Glutamatergic neuron (in vitro differentiated cells): ENCODE measurements around the gene TMEM51. TPM values are rescaled to one million over a fixed set of nuclear protein-coding genes. Genes with fewer than 3 reads are reported as not detected.

Experiments
- DNase-seq: peaks from one replicate; pipeline ENCODE4 v3.0.0; 2022
- H3K27ac Mint-ChIP-seq: one replicate; pipeline ENCODE4 v1.8.0; 2020; ENCODE audit warnings: mild to moderate bottlenecking, mixed read lengths, inconsistent platforms; ENCODE audit not compliant: unreplicated experiment
- H3K27me3 Mint-ChIP-seq: one replicate; pipeline ENCODE4 v1.8.0; 2020; ENCODE audit warnings: mild to moderate bottlenecking, moderate library complexity, mixed read lengths, inconsistent platforms; ENCODE audit not compliant: unreplicated experiment
- H3K36me3 Mint-ChIP-seq: one replicate; pipeline ENCODE4 v1.8.0; 2020; ENCODE audit warnings: mild to moderate bottlenecking, mixed read lengths, inconsistent platforms; ENCODE audit not compliant: unreplicated experiment
- H3K4me1 Mint-ChIP-seq: one replicate; pipeline ENCODE4 v1.8.0; 2020; ENCODE audit warnings: mild to moderate bottlenecking, low read depth, mixed read lengths, inconsistent platforms; ENCODE audit not compliant: unreplicated experiment
- H3K4me3 Mint-ChIP-seq: one replicate; pipeline ENCODE4 v1.8.0; 2020; ENCODE audit warnings: mild to moderate bottlenecking, mixed read lengths, inconsistent platforms; ENCODE audit not compliant: unreplicated experiment
- H3K9me3 Mint-ChIP-seq: one replicate; pipeline ENCODE4 v1.8.0; 2020; ENCODE audit warnings: mild to moderate bottlenecking, moderate library complexity, mixed read lengths, inconsistent platforms; ENCODE audit not compliant: unreplicated experiment
- CTCF ChIP-seq: fragments of 200-600 bp; sonication (generic); IDR thresholded peaks from one replicate; pipeline ENCODE4 v1.5.0; 2021; ENCODE audit not compliant: partially characterized antibody, unreplicated experiment
- total RNA-seq: library from RNA; stranded (reverse); fragmentation: NEBNext Ultra II Directional; extraction: Animal tissue kit (Norgen Biotek cat#: 25700); gene quantifications from one replicate; pipeline ENCODE4 v1.2.1, GENCODE V29; 2021; ENCODE audit not compliant: unreplicated experiment

The TMEM51 gene
- total RNA-seq, 1 donor from 2014 or later, result 3.2 TPM

GRCh38 chr1:15251857-15252835 lies 98.6 kb downstream of the TMEM51 start:
- H3K27ac Mint-ChIP-seq, result no peak overlapping the region
- peaks cover 3% of the 10 kb centered on the region for H3K9me3 Mint-ChIP-seq
- no peak for DNase-seq
- H3K4me1 Mint-ChIP-seq, result peaks cover 2% of the 10 kb centered on the region
- no peak for TF ChIP-seq CTCF
- H3K27me3 Mint-ChIP-seq, result peaks cover 7% of the 10 kb centered on the region
- H3K36me3 Mint-ChIP-seq, result no peaks in the 10 kb centered on the region
- no peak overlapping the region for H3K4me3 Mint-ChIP-seq

GRCh38 chr1:15254559-15254958 lies 101.0 kb downstream of the TMEM51 start:
- no peak for TF ChIP-seq CTCF
- H3K36me3 Mint-ChIP-seq, result no peaks in the 10 kb centered on the region
- no peak for DNase-seq

GRCh38 chr1:15255582-15256149 lies 102.1 kb downstream of the TMEM51 start:
- Mint-ChIP-seq H3K4me3 (no peak overlapping the region), H3K27ac (no peak overlapping the region), H3K27me3 (peaks cover 2% of the 10 kb centered on the region), H3K9me3 (no peaks in the 10 kb centered on the region), H3K4me1 (no peaks in the 10 kb centered on the region), H3K36me3 (no peaks in the 10 kb centered on the region)
- no peak for TF ChIP-seq CTCF
- DNase-seq, result no peak

More at GRCh38 chr1:15254559-15254958, 101.0 kb downstream of the TMEM51 start:
- peaks cover 2% of the 10 kb centered on the region for H3K27me3 Mint-ChIP-seq
- no peaks in the 10 kb centered on the region for H3K4me1 Mint-ChIP-seq
- no peaks in the 10 kb centered on the region for H3K9me3 Mint-ChIP-seq
- H3K4me3 Mint-ChIP-seq, result no peak overlapping the region
- no peak overlapping the region for H3K27ac Mint-ChIP-seq

GRCh38 chr1:15256584-15256983 lies 103.0 kb downstream of the TMEM51 start:
- H3K4me1 Mint-ChIP-seq, result no peaks in the 10 kb centered on the region
- no peak for TF ChIP-seq CTCF
- H3K27ac Mint-ChIP-seq, result no peak overlapping the region
- no peak for DNase-seq
- no peaks in the 10 kb centered on the region for H3K36me3 Mint-ChIP-seq
- H3K9me3 Mint-ChIP-seq, result peaks cover 2% of the 10 kb centered on the region
- peaks cover 5% of the 10 kb centered on the region for H3K27me3 Mint-ChIP-seq
- H3K4me3 Mint-ChIP-seq, result no peak overlapping the region

- no peaks in the 10 kb centered on the region for H3K4me1 Mint-ChIP-seq
- H3K9me3 Mint-ChIP-seq, result peaks cover 2% of the 10 kb centered on the region
- peaks cover 5% of the 10 kb centered on the region for H3K27me3 Mint-ChIP-seq
- H3K27ac Mint-ChIP-seq, result no peak overlapping the region
- H3K36me3 Mint-ChIP-seq, result no peaks in the 10 kb centered on the region
- no peak for TF ChIP-seq CTCF
- H3K4me3 Mint-ChIP-seq, result no peak overlapping the region
- no peak for DNase-seq
Observed at GRCh38 chr1:15257309-15257708, 103.8 kb downstream of the TMEM51 start.
